ENCODE results near the gene TTC29.
"Not testable (repeated sequence)": the region's sequence is repeated elsewhere in the genome, so short reads cannot be mapped to it uniquely, and the experiment has no call there.

TTC29 gene

DNA sequence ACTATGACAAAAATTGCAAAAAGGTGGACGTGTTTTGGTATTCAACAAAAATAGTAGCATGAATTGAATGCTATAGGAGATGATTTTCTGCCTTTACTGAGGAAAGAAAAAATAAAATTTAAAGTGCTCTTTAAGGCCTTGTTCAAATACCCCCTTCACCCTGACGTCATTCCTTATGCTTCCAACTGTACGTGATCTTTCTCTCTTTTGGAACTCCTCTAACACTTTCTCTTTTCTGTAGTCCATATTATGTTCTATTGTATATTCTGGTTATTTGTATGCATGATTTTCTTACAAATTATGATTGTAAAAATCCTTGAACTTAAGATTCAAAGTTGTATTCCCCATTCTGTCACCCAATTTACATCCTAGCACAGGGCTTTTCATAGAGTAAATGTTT, 206.5 kb downstream of the TTC29 start:
- Histone ChIP-seq H2AK5ac (ENCODE audit: low read length, severe bottlenecking) (no peak overlapping the region), H3K4ac (ENCODE audit: low read depth in 1 of 2, low read length in 2 of 2) (no peak overlapping the region), H2BK5ac (ENCODE audit: low read depth, low read length, poor library complexity, severe bottlenecking) (no peak overlapping the region), H3K9me3 (ENCODE audit: control insufficient read depth, low read length) (no peaks in the 10 kb centered on the region), H3K4me1 (ENCODE audit: control insufficient read depth, insufficient read depth, low read depth, low read length) (no peaks in the 10 kb centered on the region), H3K27ac (ENCODE audit: low read length, poor library complexity, severe bottlenecking) (no peak overlapping the region), H3K14ac (ENCODE audit: low read length in 2 of 2) (no peak overlapping the region), H4K8ac (ENCODE audit: low read length) (no peak overlapping the region), H2BK12ac (ENCODE audit: low read length in 2 of 2) (no peak overlapping the region), H3K79me1 (replicated peaks; ENCODE audit: low read length, poor library complexity, severe bottlenecking) (no peaks in the 10 kb centered on the region), H3K4me3 (ENCODE audit: insufficient read depth in 1 of 2, low read depth in 1 of 2, low read length in 2 of 2) (no peak overlapping the region), H3K23ac (ENCODE audit: low read length in 2 of 2) (no peak overlapping the region), H2BK15ac (ENCODE audit: low read depth, poor library complexity, severe bottlenecking) (no peak overlapping the region), H3K4me2 (ENCODE audit: low read length, poor library complexity, severe bottlenecking) (no peak overlapping the region), H3K18ac (ENCODE audit: low read depth in 1 of 2, low read length in 2 of 2) (no peak overlapping the region), H3K9ac (ENCODE audit: low read length) (no peak overlapping the region), H3K36me3 (ENCODE audit: control insufficient read depth in 1 of 2, insufficient read depth in 2 of 2, low read depth in 1 of 2, low read length in 2 of 2) (no peaks in the 10 kb centered on the region), H2AFZ (ENCODE audit: low read depth, low read length) (no peak overlapping the region), H2BK120ac (ENCODE audit: low read depth, low read length) (no peak overlapping the region), H4K91ac (ENCODE audit: low read length) (no peak overlapping the region), H3K27me3 (ENCODE audit: control insufficient read depth in 1 of 2, insufficient read depth in 1 of 2, low read length in 2 of 2) (no peaks in the 10 kb centered on the region)
- DNase-seq = no peak
- no CpG with 5 or more reads among the region's 3 CpGs for WGBS

- not testable (repeated sequence) for H2BK12ac ChIP-seq (ENCODE audit: low read length in 2 of 2); H4K91ac ChIP-seq (ENCODE audit: low read length); H3K4me2 ChIP-seq (ENCODE audit: low read length, poor library complexity, severe bottlenecking); H3K27me3 ChIP-seq (ENCODE audit: control insufficient read depth in 1 of 2, insufficient read depth in 1 of 2, low read length in 2 of 2); H3K4me3 ChIP-seq (ENCODE audit: insufficient read depth in 1 of 2, low read depth in 1 of 2, low read length in 2 of 2); H2BK5ac ChIP-seq (ENCODE audit: low read depth, low read length, poor library complexity, severe bottlenecking); H2BK120ac ChIP-seq (ENCODE audit: low read depth, low read length); H3K14ac ChIP-seq (ENCODE audit: low read length in 2 of 2); DNase-seq; H3K4ac ChIP-seq (ENCODE audit: low read depth in 1 of 2, low read length in 2 of 2); H4K8ac ChIP-seq (ENCODE audit: low read length); H3K18ac ChIP-seq (ENCODE audit: low read depth in 1 of 2, low read length in 2 of 2); H3K4me1 ChIP-seq (ENCODE audit: control insufficient read depth, insufficient read depth, low read depth, low read length); H3K9me3 ChIP-seq (ENCODE audit: control insufficient read depth, low read length); H2AFZ ChIP-seq (ENCODE audit: low read depth, low read length); H3K23ac ChIP-seq (ENCODE audit: low read length in 2 of 2); H3K9ac ChIP-seq (ENCODE audit: low read length); H3K27ac ChIP-seq (ENCODE audit: low read length, poor library complexity, severe bottlenecking); H3K79me1 ChIP-seq (replicated peaks; ENCODE audit: low read length, poor library complexity, severe bottlenecking); H2BK15ac ChIP-seq (ENCODE audit: low read depth, poor library complexity, severe bottlenecking); H3K36me3 ChIP-seq (ENCODE audit: control insufficient read depth in 1 of 2, insufficient read depth in 2 of 2, low read depth in 1 of 2, low read length in 2 of 2); H2AK5ac ChIP-seq (ENCODE audit: low read length, severe bottlenecking)
- no CpG with 5 or more reads among the region's 1 CpG for WGBS
Measured at GRCh38 chr4:146723519-146723918, 222.1 kb downstream of the TTC29 start.

DNA sequence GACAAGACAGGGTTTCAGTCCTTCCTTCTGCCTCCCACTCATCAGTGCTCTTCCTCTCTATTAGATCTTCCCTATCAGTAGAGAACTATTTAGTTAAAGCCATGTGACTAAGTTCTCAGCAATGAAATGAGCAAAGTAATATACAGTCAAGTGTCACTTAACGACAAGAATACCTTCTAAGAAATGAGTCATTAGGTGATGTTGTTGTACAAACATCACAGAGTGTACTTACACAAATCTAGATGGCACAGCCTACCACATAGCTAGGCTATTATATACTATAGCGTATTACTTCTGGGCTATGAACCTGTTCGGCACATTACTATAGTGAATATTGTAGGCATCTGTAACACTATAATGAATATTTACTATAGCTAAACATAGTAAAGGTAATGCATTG, 235.7 kb downstream of the TTC29 start:
- Histone ChIP-seq H4K8ac (ENCODE audit: low read length) (no peak overlapping the region), H3K9ac (ENCODE audit: low read length) (no peak overlapping the region), H3K4me3 (ENCODE audit: insufficient read depth in 1 of 2, low read depth in 1 of 2, low read length in 2 of 2) (no peak overlapping the region), H3K23ac (ENCODE audit: low read length in 2 of 2) (no peak overlapping the region), H3K9me3 (ENCODE audit: control insufficient read depth, low read length) (no peaks in the 10 kb centered on the region), H3K4me1 (ENCODE audit: control insufficient read depth, insufficient read depth, low read depth, low read length) (no peaks in the 10 kb centered on the region), H2AFZ (ENCODE audit: low read depth, low read length) (no peak overlapping the region), H3K4ac (ENCODE audit: low read depth in 1 of 2, low read length in 2 of 2) (no peak overlapping the region), H3K14ac (ENCODE audit: low read length in 2 of 2) (no peak overlapping the region), H2BK15ac (ENCODE audit: low read depth, poor library complexity, severe bottlenecking) (no peak overlapping the region), H2BK12ac (ENCODE audit: low read length in 2 of 2) (no peak overlapping the region), H2AK5ac (ENCODE audit: low read length, severe bottlenecking) (no peak overlapping the region), H3K79me1 (replicated peaks; ENCODE audit: low read length, poor library complexity, severe bottlenecking) (no peaks in the 10 kb centered on the region), H3K36me3 (ENCODE audit: control insufficient read depth in 1 of 2, insufficient read depth in 2 of 2, low read depth in 1 of 2, low read length in 2 of 2) (no peaks in the 10 kb centered on the region), H4K91ac (ENCODE audit: low read length) (no peak overlapping the region), H3K18ac (ENCODE audit: low read depth in 1 of 2, low read length in 2 of 2) (no peak overlapping the region), H3K27ac (ENCODE audit: low read length, poor library complexity, severe bottlenecking) (no peak overlapping the region), H3K27me3 (ENCODE audit: control insufficient read depth in 1 of 2, insufficient read depth in 1 of 2, low read length in 2 of 2) (no peaks in the 10 kb centered on the region), H3K4me2 (ENCODE audit: low read length, poor library complexity, severe bottlenecking) (no peak overlapping the region), H2BK120ac (ENCODE audit: low read depth, low read length) (no peak overlapping the region), H2BK5ac (ENCODE audit: low read depth, low read length, poor library complexity, severe bottlenecking) (no peak overlapping the region)
- whole genome bisulfite sequencing = 80% methylated on average over 2 of the region's 3 CpGs
- DNase-seq = no peak

- Histone ChIP-seq H3K4ac (ENCODE audit: low read depth in 1 of 2, low read length in 2 of 2) (no peak overlapping the region), H2BK5ac (ENCODE audit: low read depth, low read length, poor library complexity, severe bottlenecking) (no peak overlapping the region), H3K4me1 (ENCODE audit: control insufficient read depth, insufficient read depth, low read depth, low read length) (no peaks in the 10 kb centered on the region), H3K27me3 (ENCODE audit: control insufficient read depth in 1 of 2, insufficient read depth in 1 of 2, low read length in 2 of 2) (no peaks in the 10 kb centered on the region), H2AFZ (ENCODE audit: low read depth, low read length) (no peak overlapping the region), H3K4me3 (ENCODE audit: insufficient read depth in 1 of 2, low read depth in 1 of 2, low read length in 2 of 2) (no peak overlapping the region), H3K9ac (ENCODE audit: low read length) (no peak overlapping the region), H3K36me3 (ENCODE audit: control insufficient read depth in 1 of 2, insufficient read depth in 2 of 2, low read depth in 1 of 2, low read length in 2 of 2) (no peaks in the 10 kb centered on the region), H3K79me1 (replicated peaks; ENCODE audit: low read length, poor library complexity, severe bottlenecking) (no peaks in the 10 kb centered on the region), H3K27ac (ENCODE audit: low read length, poor library complexity, severe bottlenecking) (no peak overlapping the region), H2AK5ac (ENCODE audit: low read length, severe bottlenecking) (no peak overlapping the region), H2BK12ac (ENCODE audit: low read length in 2 of 2) (no peak overlapping the region), H3K18ac (ENCODE audit: low read depth in 1 of 2, low read length in 2 of 2) (no peak overlapping the region), H3K14ac (ENCODE audit: low read length in 2 of 2) (no peak overlapping the region), H3K9me3 (ENCODE audit: control insufficient read depth, low read length) (peaks cover 5% of the 10 kb centered on the region), H4K8ac (ENCODE audit: low read length) (no peak overlapping the region), H3K4me2 (ENCODE audit: low read length, poor library complexity, severe bottlenecking) (no peak overlapping the region), H2BK15ac (ENCODE audit: low read depth, poor library complexity, severe bottlenecking) (no peak overlapping the region), H2BK120ac (ENCODE audit: low read depth, low read length) (no peak overlapping the region), H4K91ac (ENCODE audit: low read length) (no peak overlapping the region), H3K23ac (ENCODE audit: low read length in 2 of 2) (no peak overlapping the region)
- 91% methylated on average over 3 of the region's 8 CpGs for WGBS
- no peak for DNase-seq
Measured at GRCh38 chr4:146699910-146700309, 245.8 kb downstream of the TTC29 start.

All from mesenchymal stem cell (in vitro differentiated cells and primary cell).